ENCODE data around the gene TMEM218.

DNA sequence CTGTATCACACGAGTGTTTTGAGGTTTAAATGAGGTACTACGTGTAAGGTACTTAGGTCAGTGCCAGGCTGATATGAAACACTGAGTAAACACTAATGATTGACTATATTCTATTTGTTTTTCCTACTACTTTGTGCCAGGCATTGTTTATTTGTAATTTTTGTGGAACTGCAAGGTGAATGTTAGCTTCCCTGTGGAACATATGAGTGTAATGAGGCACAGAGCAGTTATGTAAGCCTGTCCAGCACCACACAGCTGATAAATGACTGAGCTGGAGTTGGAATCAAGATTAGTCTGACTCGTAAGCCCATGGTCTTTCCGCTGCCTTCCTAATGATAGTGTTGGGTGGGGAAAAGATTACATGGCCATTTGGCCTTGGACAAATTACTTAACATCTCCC, 42.4 kb downstream of the TMEM218 start:
- no peak for TF ChIP-seq JUN (IDR thresholded peaks at IDR 0.05; ENCODE audit: borderline replicate concordance, insufficient read depth, insufficient read length, low read depth)
- TF ChIP-seq, protein P1, sequence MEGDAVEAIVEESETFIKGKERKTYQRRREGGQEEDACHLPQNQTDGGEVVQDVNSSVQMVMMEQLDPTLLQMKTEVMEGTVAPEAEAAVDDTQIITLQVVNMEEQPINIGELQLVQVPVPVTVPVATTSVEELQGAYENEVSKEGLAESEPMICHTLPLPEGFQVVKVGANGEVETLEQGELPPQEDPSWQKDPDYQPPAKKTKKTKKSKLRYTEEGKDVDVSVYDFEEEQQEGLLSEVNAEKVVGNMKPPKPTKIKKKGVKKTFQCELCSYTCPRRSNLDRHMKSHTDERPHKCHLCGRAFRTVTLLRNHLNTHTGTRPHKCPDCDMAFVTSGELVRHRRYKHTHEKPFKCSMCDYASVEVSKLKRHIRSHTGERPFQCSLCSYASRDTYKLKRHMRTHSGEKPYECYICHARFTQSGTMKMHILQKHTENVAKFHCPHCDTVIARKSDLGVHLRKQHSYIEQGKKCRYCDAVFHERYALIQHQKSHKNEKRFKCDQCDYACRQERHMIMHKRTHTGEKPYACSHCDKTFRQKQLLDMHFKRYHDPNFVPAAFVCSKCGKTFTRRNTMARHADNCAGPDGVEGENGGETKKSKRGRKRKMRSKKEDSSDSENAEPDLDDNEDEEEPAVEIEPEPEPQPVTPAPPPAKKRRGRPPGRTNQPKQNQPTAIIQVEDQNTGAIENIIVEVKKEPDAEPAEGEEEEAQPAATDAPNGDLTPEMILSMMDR (IDR thresholded peaks at IDR 0.05; ENCODE audit: extremely low read depth in 1 of 2, insufficient read depth in 1 of 2, low read depth in 1 of 2, low read length in 2 of 2), result no peak
